K562 (cell line): ENCODE measurements around the gene SPX. TPM values are rescaled to one million over a fixed set of nuclear protein-coding genes. Genes with fewer than 3 reads are reported as not detected.

Experiments used
- BRCA1 ChIP-seq, 2 experiments: fragments of 450-650 bp in 1 of 2; sonication (generic) in 1 of 2; formaldehyde crosslinking in 1 of 2; IDR thresholded peaks; 2 replicates each; pipeline versions ENCODE4 v1.5.0 to v1.6.1; 2017 to 2020; ENCODE audit warnings: mild to moderate bottlenecking in 1 of 2, missing genetic modification reagents in 1 of 2
- CBFA2T3 ChIP-seq: fragments of 450-650 bp; IDR thresholded peaks from 2 replicates; pipeline ENCODE4 v1.6.1; 2017
- DPF2 ChIP-seq: fragments of 450-650 bp; IDR thresholded peaks from 2 replicates; pipeline ENCODE4 v1.6.1; 2016
- GABPB1 ChIP-seq: sonication (generic); formaldehyde crosslinking; IDR thresholded peaks from 2 replicates; pipeline ENCODE4 v1.8.0; 2022; ENCODE audit warnings: mild to moderate bottlenecking, missing genetic modification reagents
- MAFF ChIP-seq: IDR thresholded peaks from 2 replicates; pipeline ENCODE4 v1.6.1; 2012; ENCODE audit warnings: low read length, improper control_type of control experiment
- MCM5 ChIP-seq: fragments of 450-650 bp; IDR thresholded peaks from 2 replicates; pipeline ENCODE4 v1.6.1; 2016; ENCODE audit warnings: low read depth
- NFE2L1 ChIP-seq: fragments of 450-650 bp; IDR thresholded peaks from 2 replicates; pipeline ENCODE4 v1.6.1; 2016; ENCODE audit warnings: missing genetic modification characterization, low read depth, mild to moderate bottlenecking, missing compliant biosample characterization, moderate library complexity, borderline replicate concordance
- NFRKB ChIP-seq: fragments of 450-650 bp; IDR thresholded peaks from 2 replicates; pipeline ENCODE4 v1.6.1; 2016; ENCODE audit warnings: low read depth
- POLR2B ChIP-seq: fragments of 450-650 bp; IDR thresholded peaks from 2 replicates; pipeline ENCODE4 v1.6.1; 2018; ENCODE audit warnings: low read depth; ENCODE audit not compliant: partially characterized antibody
- PRMT5 ChIP-seq: sonication (generic); formaldehyde crosslinking; IDR thresholded peaks from 2 replicates; pipeline ENCODE4 v1.5.0; 2020; ENCODE audit warnings: missing genetic modification reagents
- SIX5 ChIP-seq, 2 experiments: IDR thresholded peaks; 2 replicates each; pipeline ENCODE4 v1.6.1; 2011; ENCODE audit warnings: low read length in 2 of 2, borderline replicate concordance in 1 of 2, low read depth in 1 of 2, mild to moderate bottlenecking in 1 of 2, moderate library complexity in 1 of 2; ENCODE audit not compliant: insufficient read depth in 1 of 2
- SMAD3 ChIP-seq: fragments of 450-650 bp; formaldehyde crosslinking; conservative IDR thresholded peaks from 2 replicates; pipeline ENCODE4 v1.4.0; 2020; ENCODE audit warnings: mild to moderate bottlenecking
- TEAD1 ChIP-seq, 2 experiments: fragments of 450-650 bp in 1 of 2; sonication (generic) in 1 of 2; formaldehyde crosslinking; IDR thresholded peaks; 2 replicates each; pipeline versions ENCODE4 v1.4.0 to v1.8.0; 2020 to 2022; ENCODE audit warnings: mild to moderate bottlenecking in 2 of 2, missing genetic modification reagents in 1 of 2
- ZFP1 ChIP-seq: fragments of 450-650 bp; formaldehyde crosslinking; IDR thresholded peaks from 2 replicates; pipeline ENCODE4 v1.4.0; 2020; ENCODE audit warnings: mild to moderate bottlenecking, mixed read lengths
- polyA plus RNA-seq, 8 experiments: library from polyadenylated mRNA; depleted of rRNA in 4 of 8; stranded (reverse) in 5 of 8; unstranded in 3 of 8; fragments of >200 nt; fragmentation: Nextera tagmentation in 2 of 8; fragmentation: Illumina TruSeq in 1 of 8; extraction: Ambion mirVana in 2 of 8; extraction: Trizol in 1 of 8; gene quantifications; 2 replicates each; pipeline versions ENCODE4 v1.2.1 to v1.2.3, GENCODE V29; 2011 to 2014; ENCODE audit warnings: inconsistent platforms in 1 of 8, missing spikeins in 1 of 8
- total RNA-seq, 7 experiments: library from RNA; depleted of rRNA in 6 of 7; stranded (reverse); fragments of >200 nt in 6 of 7; fragmentation: Illumina TruSeq in 2 of 7; extraction: Trizol in 2 of 7; gene quantifications; 2 replicates each; pipeline versions ENCODE4 v1.2.1 to v1.2.3, GENCODE V29; 2011 to 2021; ENCODE audit warnings: low replicate concordance in 1 of 7
- TF ChIP-seq, protein P1 (sequence below): fragments of 450-650 bp; formaldehyde crosslinking; IDR thresholded peaks from 2 replicates; pipeline ENCODE4 v1.4.0; 2020; ENCODE audit warnings: mild to moderate bottlenecking, mixed read lengths
- TF ChIP-seq, protein P2 (sequence below), 3 experiments: fragments of 200-800 bp in 1 of 3; sonication (Bioruptor generic) in 1 of 3; sonication (generic) in 1 of 3; formaldehyde crosslinking in 1 of 3; IDR thresholded peaks; 2 replicates each; pipeline versions ENCODE4 v1.6.1 to v1.8.0; 2016 to 2022; ENCODE audit warnings: mild to moderate bottlenecking in 2 of 3, missing compliant biosample characterization in 2 of 3, missing genetic modification characterization in 2 of 3, missing genetic modification reagents in 1 of 3
- TF ChIP-seq, protein P3 (sequence below): fragments of 450-650 bp; IDR thresholded peaks from 2 replicates; pipeline ENCODE4 v1.6.1; 2016; ENCODE audit warnings: low read depth

SPX gene
- total and polyA plus RNA-seq, 9 of the 15 experiments (the other 6 are each of a cell fraction or from before 2014, with no cell fraction given): 0.06 to 0.40 (median 0.14) TPM

DNA sequence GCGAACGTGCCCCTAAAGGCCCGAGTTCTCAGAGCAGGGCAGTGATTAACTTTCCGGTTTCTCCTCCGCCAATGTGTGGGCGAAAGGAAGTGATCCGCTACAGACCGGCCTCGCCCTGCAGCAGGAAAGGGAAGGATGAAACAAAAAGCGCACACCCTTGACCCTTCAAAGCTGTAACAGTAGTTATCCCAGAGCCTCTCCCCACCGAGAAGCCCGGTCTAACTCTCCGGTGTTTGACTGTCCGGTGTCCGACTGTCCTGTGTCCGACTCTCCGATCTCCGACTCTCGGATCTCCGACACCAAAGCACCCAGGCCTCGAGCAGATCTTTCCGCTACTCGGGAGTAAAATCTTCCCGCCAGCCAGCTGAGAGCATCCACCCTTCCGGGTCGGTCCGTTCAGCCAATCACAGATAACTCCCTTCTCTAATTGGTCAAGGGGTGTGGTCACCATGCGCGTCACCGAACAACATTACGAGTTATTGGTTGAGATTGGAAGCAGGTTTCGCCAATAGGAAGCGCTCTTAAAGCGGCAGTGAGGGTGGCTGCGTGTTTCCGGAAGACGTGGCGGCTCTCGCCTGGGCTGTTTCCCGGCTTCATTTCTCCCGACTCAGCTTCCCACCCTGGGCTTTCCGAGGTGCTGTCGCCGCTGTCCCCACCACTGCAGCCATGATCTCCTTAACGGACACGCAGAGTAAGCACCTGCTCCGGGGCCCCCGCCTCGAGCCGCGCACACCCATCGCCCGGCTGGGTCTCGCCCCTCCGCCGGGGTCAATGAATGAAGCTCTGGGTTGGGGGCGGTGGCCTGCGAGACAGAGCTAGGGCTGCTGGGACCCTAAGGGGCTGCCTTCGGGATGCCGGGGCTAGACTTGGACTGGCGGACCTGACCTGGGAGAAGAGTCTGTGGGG is 24.6 kb upstream of the SPX start, which contains the start of the genes GOLT1B and RECQL (continued):
- TF ChIP-seq, protein P1, sequence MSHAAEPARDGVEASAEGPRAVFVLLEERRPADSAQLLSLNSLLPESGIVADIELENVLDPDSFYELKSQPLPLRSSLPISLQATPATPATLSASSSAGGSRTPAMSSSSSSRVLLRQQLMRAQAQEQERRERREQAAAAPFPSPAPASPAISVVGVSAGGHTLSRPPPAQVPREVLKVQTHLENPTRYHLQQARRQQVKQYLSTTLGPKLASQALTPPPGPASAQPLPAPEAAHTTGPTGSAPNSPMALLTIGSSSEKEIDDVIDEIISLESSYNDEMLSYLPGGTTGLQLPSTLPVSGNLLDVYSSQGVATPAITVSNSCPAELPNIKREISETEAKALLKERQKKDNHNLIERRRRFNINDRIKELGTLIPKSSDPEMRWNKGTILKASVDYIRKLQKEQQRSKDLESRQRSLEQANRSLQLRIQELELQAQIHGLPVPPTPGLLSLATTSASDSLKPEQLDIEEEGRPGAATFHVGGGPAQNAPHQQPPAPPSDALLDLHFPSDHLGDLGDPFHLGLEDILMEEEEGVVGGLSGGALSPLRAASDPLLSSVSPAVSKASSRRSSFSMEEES (CRISPR knock-in tag): no peak
- TF ChIP-seq DPF2: no peak
- no peak for TF ChIP-seq NFE2L1 (tag)
- no peak for TF ChIP-seq ZFP1 (CRISPR knock-in tag)
- TF ChIP-seq, protein P2, sequence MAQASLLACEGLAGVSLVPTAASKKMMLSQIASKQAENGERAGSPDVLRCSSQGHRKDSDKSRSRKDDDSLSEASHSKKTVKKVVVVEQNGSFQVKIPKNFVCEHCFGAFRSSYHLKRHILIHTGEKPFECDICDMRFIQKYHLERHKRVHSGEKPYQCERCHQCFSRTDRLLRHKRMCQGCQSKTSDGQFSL (CRISPR knock-in tag; IDR thresholded peaks at IDR 0.05): no peak
- TF ChIP-seq, protein P2 (tag; IDR thresholded peaks at IDR 0.05): no peak
- no peak for TF ChIP-seq CBFA2T3
- no peak for TF ChIP-seq MCM5
- TF ChIP-seq, protein P3, sequence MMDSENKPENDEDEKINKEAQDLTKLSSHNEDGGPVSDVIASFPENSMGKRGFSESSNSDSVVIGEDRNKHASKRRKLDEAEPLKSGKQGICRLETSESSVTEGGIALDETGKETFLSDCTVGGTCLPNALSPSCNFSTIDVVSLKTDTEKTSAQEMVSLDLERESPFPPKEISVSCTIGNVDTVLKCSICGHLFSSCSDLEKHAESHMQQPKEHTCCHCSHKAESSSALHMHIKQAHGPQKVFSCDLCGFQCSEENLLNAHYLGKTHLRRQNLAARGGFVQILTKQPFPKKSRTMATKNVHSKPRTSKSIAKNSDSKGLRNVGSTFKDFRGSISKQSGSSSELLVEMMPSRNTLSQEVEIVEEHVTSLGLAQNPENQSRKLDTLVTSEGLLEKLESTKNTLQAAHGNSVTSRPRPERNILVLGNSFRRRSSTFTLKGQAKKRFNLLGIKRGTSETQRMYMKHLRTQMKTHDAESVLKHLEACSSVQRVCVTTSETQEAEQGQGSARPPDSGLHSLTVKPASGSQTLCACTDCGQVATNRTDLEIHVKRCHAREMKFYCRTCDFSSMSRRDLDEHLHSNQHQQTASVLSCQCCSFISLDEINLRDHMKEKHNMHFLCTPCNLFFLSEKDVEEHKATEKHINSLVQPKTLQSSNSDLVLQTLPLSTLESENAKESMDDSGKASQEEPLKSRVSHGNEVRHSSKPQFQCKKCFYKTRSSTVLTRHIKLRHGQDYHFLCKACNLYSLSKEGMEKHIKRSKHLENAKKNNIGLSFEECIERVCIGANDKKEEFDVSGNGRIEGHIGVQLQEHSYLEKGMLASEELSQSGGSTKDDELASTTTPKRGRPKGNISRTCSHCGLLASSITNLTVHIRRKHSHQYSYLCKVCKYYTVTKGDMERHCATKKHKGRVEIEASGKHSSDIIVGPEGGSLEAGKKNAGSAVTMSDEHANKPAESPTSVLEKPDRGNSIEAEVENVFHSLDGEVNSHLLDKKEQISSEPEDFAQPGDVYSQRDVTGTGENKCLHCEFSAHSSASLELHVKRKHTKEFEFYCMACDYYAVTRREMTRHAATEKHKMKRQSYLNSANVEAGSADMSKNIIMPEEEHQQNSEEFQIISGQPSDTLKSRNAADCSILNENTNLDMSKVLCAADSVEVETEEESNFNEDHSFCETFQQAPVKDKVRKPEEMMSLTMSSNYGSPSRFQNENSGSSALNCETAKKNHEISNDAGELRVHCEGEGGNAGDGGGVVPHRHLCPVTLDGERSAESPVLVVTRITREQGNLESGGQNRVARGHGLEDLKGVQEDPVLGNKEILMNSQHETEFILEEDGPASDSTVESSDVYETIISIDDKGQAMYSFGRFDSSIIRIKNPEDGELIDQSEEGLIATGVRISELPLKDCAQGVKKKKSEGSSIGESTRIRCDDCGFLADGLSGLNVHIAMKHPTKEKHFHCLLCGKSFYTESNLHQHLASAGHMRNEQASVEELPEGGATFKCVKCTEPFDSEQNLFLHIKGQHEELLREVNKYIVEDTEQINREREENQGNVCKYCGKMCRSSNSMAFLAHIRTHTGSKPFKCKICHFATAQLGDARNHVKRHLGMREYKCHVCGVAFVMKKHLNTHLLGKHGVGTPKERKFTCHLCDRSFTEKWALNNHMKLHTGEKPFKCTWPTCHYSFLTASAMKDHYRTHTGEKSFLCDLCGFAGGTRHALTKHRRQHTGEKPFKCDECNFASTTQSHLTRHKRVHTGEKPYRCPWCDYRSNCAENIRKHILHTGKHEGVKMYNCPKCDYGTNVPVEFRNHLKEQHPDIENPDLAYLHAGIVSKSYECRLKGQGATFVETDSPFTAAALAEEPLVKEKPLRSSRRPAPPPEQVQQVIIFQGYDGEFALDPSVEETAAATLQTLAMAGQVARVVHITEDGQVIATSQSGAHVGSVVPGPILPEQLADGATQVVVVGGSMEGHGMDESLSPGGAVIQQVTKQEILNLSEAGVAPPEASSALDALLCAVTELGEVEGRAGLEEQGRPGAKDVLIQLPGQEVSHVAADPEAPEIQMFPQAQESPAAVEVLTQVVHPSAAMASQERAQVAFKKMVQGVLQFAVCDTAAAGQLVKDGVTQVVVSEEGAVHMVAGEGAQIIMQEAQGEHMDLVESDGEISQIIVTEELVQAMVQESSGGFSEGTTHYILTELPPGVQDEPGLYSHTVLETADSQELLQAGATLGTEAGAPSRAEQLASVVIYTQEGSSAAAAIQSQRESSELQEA: no peak
- TF ChIP-seq BRCA1 (IDR thresholded peaks at IDR 0.05): no peak
- no peak for TF ChIP-seq BRCA1 (CRISPR knock-in tag; IDR thresholded peaks at IDR 0.05)
- no peak for TF ChIP-seq SMAD3 (CRISPR knock-in tag)
- no peak for TF ChIP-seq MAFF
- no peak for TF ChIP-seq NFRKB
- TF ChIP-seq SIX5 (IDR thresholded peaks at IDR 0.05; ENCODE audit: borderline replicate concordance in 1 of 2, insufficient read depth in 1 of 2, low read depth in 1 of 2, low read length in 2 of 2): no peak
- TF ChIP-seq TEAD1 (CRISPR knock-in tag; IDR thresholded peaks at IDR 0.05): no peak; a peak in 1 of 4 replicates
- TF ChIP-seq GABPB1 (CRISPR knock-in tag): peak; percentile 71
- TF ChIP-seq PRMT5 (CRISPR knock-in tag): no peak
- TF ChIP-seq POLR2B: peak; percentile 57
